Erythroblast (primary cell): ENCODE results near the gene DSG1.

Experiments used
- GATA1 ChIP-seq: IDR thresholded peaks from 2 replicates; pipeline ENCODE4 v1.6.1; 2011; ENCODE audit warnings: low read depth, mild to moderate bottlenecking, control low read depth, low read length, moderate library complexity
- POLR2A ChIP-seq: IDR thresholded peaks from 2 replicates; pipeline ENCODE4 v1.6.1; 2011; ENCODE audit warnings: mild to moderate bottlenecking, low read length

- TF ChIP-seq POLR2A (no peak), GATA1 (no peak)
Observed at GRCh38 chr18:31399306-31400032, 81.5 kb downstream of the DSG1 start.
